Lower leg skin (tissue), 3 donors: ENCODE data around the gene SEMA3G.

Experiments used
- CTCF ChIP-seq, 3 donors: fragments of 450-650 bp; IDR thresholded peaks; one replicate each; pipeline ENCODE4 v1.5.1; 2016; ENCODE audit warnings: antibody characterized with exemption in 3 of 3, mild to moderate bottlenecking in 3 of 3, moderate library complexity in 2 of 3
- POLR2A ChIP-seq, 2 donors: fragments of 450-650 bp; IDR thresholded peaks; one replicate each; pipeline ENCODE4 v1.6.1; 2016 to 2017; ENCODE audit warnings: antibody characterized with exemption in 2 of 2, mild to moderate bottlenecking in 1 of 2, moderate library complexity in 1 of 2

DNA sequence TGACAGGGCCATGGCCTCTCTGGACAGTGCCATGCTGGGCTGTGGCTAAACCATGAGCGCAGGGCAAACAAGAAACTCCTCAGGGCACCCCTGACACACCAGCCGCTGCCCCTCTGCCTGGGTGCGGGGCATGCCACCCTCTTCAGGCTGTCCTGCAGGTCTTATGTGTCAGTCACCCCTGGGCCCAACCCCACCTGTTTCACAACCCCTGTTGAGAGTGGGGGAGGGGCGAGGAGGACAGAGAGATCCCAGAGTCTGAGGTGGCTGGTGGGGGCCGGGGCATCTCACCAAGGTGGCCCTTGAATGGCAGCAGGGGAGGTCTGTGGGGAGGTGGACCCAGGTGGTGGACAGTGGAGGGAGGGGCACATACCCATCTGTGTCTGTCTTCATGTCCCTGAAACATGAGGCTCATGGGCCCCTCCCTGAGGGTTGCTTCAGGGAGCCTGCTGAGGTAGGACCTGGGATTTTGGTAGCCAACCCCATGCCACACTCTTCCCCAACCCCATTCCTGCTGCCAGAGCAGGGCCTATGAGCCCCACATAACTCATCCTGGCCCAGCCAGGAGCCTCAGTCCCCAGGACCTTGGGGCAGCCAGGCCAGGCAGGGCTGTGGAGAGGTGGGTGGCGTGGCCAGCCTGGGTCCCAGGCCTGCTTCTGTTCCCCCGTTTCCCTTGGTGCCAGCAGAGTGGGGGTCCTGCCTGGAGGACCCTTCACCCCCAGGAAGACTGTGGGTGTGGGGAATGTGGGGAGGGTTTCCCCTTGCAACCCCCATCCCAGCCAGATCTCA is 48.5 kb upstream of the SEMA3G start:
- TF ChIP-seq CTCF (IDR thresholded peaks at IDR 0.05) (no peak), POLR2A (IDR thresholded peaks at IDR 0.05) (no peak)
